Raji (cell line): ENCODE measurements around the gene AKAP7.

Source experiments
- POLR2A ChIP-seq: IDR thresholded peaks from 2 replicates; pipeline ENCODE4 v1.6.1; 2011; ENCODE audit warnings: low read depth, low read length, control low read depth; ENCODE audit not compliant: insufficient read depth

Gene AKAP7

DNA sequence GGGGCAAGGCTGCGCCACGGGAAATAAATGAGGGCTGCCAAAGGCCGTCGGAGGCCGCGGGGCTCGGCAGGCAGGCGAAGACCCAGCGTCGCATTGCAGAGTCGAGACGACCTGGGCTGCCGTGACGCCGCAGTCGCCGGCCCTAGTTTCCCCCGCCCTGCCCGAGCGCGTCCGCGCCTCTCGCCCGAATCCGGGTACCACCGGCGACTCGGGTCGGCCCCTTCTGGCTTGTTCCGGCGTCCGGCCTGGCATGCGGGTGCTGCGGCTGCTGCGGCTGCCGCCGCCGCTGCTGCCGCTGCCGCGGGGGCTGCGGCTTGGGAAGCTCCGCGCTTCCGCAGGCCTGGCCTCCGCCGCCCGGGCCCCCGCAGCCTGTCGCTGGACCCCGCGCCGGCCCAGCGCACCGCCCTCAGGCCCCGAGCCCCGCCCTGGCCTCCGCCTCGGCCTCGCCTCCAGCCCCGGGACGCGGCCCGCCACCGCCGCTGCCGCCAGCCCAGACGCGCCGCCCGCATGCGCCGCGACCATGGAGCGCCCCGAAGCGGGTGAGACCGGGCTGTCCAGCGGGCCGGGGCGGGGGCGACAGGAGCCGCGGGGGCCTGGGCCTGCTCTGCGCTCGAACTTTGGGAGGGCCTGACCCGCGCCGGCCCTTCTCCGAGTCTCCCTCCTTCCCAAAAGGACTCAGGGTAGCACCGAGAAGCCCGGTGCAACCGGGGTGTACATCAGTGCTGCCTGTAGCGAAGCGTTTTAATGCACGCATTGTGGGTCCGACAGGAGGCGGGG lies at the start of gene AKAP7:
AKAP7 (plus strand) TSS at position 224 of the 777 bp plus-strand sequence; CDS start at position 521, 297 bp downstream.
- no peak for TF ChIP-seq POLR2A

DNA sequence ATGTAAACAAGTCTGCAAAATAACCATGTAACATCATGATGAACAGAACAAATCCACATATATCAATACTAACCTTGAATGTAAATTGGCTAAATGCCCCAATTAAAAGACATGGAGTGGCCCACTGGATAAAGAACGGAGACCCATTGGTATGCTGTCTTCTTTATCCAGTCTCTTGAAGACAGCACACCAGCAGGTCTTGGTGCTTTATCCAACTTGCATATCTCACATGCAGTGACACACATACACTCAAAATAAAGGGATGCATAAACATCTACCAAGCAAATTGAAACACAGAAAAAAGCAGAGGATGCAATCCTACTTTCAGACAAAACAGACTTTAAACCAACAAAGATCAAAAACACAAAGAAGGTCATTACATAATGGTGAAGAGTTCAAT lies 41.9 kb upstream of the AKAP7 start:
- TF ChIP-seq POLR2A: no peak

DNA sequence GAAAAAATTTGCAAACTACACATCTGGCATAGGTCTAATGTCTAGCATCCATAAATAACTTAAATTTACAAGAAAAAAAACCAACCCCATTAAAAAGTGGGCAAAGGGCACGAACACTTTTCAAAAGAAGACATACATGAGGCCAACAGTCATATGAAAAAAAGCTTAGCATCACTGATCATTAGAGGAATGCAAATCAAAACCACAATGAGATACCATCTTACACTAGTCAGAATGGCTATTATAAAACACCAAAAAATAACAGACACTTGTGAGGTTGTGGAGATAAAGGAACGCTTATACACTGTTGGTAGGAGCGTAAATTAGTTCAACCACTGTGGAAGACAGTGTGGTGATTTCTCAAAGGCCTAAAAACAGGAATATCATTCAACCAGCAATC lies 38.5 kb upstream of the AKAP7 start:
- TF ChIP-seq POLR2A: no peak

DNA sequence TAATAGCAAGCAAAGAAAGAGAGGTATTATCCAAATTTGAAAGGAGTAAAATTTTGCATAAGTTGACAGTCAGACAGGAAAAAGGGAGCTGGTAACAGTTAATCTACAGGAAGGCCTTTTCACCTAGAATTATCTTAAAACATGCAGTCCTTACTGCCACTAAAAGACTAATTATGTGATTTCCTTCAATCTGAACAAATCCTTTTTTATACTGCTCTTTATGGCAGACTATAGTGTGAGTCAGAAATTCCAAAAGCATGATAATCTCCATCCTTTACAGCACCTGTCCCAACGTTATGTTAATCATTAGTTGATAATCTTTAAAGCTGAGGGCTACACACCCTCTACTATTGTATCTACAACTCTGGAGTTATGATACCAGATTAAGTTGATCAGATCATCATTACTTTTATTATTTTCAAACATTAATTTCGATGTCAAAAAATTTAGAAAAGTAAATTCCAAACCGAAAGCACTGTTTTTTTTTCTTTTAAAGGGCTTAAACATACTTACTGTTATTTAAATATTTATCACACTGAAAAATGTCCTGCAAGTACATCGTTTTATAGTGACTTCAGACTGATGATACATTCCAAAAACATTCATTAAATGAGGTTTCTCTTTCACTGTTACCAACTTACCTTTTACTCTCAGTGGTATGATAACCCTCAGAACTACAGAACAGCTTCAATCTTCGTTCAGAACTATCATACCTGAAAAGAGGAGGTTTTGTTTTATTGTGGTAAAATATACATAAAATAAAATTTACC lies 33.2 kb upstream of the AKAP7 start:
- no peak for TF ChIP-seq POLR2A

DNA sequence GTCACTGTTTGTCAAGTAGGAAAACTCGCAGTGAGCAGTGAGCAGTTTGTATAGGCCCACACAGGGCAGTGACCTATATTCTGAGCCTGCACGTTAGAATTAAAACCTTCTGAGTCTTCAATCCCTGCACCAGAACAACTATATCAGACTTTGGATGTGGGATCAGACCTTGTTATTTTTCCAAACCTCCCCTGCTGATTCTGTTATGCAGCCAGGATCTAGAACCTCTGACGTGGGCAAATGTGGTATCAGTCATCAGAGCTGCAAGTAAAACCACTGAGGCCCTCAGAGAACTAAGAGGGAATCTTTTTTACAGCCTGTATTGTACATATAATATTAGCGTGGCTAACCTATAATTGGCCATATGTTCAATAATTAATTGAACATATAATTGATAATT lies 32.0 kb upstream of the AKAP7 start:
- TF ChIP-seq POLR2A: no peak

DNA sequence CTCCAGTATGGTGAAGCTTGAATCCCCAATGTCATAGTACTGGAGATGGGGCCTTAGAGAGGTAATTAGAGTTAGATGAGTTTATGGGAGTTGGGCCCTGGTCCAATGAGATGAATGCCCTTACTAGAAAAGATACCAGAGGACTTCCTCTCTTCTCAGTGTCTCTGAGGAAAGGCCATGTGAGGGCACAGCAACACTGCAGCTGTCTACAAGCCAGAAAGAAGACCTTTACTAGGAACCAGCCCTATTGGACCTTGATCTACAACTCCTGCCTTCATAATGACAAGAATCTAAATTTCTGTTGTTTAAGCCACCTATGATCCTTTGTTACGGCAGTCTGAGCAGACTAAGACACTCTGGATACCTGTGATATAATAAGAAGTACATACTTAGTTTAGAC lies 31.4 kb upstream of the AKAP7 start:
- TF ChIP-seq POLR2A: no peak

DNA sequence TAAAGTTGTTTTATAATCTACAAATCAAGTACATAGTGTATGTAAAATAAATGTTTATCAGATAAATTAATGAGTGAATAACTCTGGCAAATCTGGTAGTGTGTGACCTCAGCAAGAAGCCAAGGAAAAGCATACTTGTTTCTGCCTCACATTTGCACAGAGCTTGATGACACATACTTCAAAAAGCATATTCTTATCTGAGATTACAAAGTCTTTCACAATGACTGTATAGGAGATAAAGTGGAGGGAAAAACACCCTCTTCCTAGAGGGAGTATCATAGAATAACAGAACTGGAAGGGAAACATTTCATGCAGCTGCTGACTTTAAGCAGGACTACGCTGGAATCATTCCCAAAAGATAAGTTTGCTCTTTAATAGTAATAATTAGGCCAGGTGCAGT lies 28.1 kb upstream of the AKAP7 start:
- no peak for TF ChIP-seq POLR2A

DNA sequence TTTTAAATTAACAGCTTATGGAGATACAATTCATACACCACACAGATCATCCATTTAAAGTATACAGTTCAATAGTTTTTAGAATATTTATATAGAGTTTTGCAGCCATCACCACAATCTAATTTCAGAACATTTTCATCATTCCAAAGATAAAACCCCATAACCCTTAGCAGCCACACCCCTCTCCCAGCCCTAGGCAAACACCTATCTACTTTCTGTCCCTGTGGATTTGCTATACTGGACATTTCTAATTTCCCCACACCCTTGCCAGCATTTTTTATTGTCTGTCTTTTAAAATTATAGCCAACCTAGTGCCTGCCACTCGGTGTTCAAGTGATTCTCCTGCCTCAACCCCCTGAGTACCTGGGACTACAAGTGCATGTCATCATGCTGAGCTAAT lies 23.0 kb upstream of the AKAP7 start:
- TF ChIP-seq POLR2A: no peak

DNA sequence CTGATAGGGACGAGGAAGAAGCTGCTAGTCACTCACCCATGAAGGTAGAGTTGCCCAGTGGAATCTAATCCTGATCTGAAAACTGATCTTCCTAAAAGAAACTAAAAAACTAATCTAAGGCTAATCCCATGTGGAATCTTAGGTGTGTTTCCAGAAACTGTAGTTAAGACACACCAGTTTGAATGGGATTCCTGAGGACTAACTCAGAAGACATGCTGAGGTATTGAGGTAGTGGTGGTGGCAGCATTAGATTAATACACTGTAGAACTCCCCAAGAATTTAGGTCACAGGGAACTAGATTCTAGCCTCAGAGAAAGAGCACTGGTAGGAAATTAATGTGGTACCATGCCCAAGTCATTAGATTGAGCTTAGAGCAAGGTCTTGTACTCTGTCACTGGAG lies 19.6 kb upstream of the AKAP7 start:
- TF ChIP-seq POLR2A: no peak

DNA sequence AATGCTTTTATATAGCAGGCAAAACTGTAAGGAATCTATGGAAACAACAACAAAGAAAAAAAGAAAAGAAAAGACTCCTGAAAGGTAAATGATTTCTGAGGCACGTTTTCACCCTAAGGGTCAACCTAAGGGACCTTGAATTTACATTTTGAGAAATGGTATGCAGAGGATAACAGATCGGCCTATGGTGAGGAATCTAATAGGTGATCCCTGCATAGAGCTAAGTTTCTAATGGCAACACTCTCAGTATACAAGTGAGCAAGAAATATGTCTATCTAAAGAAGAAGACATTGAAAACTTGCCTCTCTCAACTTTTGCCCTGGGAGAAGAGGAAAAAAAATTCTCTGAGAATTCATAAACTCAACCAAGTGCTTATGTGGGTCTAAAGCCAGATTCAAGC lies 18.9 kb upstream of the AKAP7 start:
- TF ChIP-seq POLR2A: no peak

DNA sequence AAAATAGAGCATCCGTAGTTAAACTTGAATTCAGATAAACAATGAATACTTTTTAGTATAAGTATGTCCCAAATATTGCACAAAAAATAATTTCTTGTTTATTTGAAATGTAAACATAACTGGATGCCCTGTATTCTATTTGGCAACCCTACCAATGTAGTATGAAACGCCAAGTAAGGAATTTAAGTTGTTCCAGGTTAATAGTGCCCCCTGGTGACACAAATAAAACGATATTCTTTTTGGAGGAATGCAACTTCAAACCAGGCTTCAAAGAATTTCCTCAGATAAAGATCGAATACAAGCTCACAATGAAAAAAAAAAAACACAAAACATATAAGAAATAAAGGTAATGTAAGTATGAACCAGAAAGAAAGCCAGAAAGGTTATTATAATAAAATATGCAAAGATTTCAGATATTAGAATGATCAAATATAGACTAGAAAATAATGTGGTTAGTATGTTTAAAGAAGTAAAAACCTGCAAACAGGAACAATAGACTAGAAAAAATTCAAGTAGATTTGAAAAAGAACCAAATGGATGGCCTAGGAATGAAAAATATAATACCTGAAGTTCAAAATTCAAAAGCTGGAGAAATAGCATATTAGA lies 18.4 kb upstream of the AKAP7 start:
- no peak for TF ChIP-seq POLR2A

DNA sequence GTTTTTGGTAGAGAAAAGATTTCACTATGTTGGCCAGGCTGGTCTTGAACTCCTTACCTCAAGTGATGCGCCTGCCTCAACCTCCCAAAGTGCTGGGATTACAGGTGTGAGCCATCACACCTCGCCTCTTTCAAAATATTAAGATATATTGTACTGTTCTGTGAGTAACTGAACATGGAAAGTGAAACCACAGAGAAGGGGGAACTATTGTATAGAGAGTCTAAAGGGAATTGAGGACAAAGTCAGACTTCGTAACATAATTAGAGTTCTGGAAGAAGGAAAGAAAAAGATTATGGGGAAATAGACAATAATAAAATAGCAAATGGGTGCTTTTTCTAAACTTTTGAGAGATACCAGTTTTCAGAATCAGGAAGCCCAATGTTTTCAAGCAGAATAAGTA lies 17.4 kb upstream of the AKAP7 start:
- TF ChIP-seq POLR2A: no peak

DNA sequence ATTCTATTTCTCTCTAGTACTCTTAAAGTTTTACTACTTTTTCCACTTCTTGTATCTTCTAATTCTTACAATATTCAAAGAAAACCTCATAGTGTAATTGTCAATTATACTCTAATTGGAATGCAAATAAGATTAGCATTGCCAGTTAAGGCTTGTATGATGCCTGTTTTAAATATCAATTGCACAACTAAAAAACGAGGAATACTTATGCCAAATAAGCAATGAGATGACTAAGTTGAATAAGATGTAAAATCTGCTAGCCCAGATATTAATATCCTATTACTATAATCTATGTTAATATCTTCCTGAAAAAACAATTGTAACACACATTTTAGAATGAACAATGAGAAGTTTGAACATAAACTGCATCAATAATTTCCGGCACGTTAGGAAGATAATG lies 13.3 kb upstream of the AKAP7 start:
- no peak for TF ChIP-seq POLR2A

DNA sequence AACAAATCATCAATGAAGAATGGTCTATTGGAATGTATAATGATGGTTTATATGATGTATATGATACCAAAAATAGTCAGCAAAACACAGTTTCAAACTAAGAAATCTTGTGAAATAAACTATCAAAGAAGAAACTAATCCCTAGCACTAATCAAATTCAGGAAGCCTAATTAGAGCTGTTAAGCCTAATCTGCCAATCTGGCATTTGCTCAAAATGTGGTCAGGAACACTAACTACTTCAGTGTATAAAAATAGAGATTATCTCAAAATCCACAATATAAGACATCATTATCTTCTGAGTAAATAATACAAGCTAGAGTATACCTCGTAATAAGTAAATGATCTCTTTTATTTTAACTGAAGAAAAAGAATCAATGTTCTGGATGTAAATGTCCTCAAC lies 12.8 kb upstream of the AKAP7 start:
- TF ChIP-seq POLR2A: no peak

DNA sequence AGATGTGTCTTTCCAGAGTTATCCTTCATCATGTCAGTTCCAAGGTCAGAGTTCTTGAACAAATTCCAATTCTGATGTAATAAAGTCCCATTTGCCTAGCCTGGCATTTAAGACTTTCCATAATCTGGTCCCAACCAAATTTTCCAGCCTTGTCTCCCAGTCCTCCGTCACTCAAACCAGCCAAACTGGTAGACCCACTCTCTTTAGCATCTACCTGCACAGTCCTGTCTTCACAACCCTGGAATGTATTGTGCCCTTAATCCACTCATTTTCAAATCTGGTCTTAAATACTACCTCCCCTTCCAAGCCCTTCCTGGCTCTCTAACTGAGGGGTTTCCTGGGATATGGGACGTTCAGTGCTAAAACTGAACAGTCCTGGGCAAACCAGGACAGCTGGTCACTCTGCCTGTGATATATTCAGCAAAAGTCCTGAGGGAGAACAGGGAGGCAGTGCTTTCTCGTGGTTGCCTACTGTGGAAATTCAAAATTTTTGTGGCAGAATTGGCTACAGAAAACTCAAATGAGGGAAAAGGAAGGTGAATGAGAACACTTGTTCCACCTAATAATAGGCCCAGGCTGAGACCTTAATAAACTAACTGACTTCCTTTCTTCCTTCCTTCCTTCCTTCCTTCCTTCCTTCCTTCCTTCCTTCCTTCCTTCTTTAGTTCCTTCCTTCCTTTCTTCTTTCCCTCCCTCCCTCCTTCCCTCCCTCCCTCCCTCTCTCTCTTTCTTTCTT lies 10.8 kb upstream of the AKAP7 start:
- TF ChIP-seq POLR2A: no peak
